Ishikawa (cell line): Measurements from ENCODE around the gene DGKD.

Experiments used
- CEBPB ChIP-seq: IDR thresholded peaks from 2 replicates; pipeline ENCODE4 v1.6.1; 2012
- CREB1 ChIP-seq: IDR thresholded peaks from 2 replicates; pipeline ENCODE4 v1.6.1; 2012; ENCODE audit warnings: low read depth
- EGR1 ChIP-seq: IDR thresholded peaks from 2 replicates; pipeline ENCODE4 v1.6.1; 2012
- EP300 ChIP-seq: IDR thresholded peaks from 2 replicates; pipeline ENCODE4 v1.6.1; 2012; ENCODE audit warnings: borderline replicate concordance
- FOXM1 ChIP-seq: IDR thresholded peaks from 2 replicates; pipeline ENCODE4 v1.6.1; 2012; ENCODE audit warnings: low read depth, borderline replicate concordance
- NFIC ChIP-seq: IDR thresholded peaks from 2 replicates; pipeline ENCODE4 v1.6.1; 2012
- RAD21 ChIP-seq: IDR thresholded peaks from 2 replicates; pipeline ENCODE4 v1.6.1; 2012; ENCODE audit warnings: low read depth
- TAF1 ChIP-seq: IDR thresholded peaks from 2 replicates; pipeline ENCODE4 v1.6.1; 2012; ENCODE audit warnings: low read depth, mild to moderate bottlenecking
- TCF12 ChIP-seq: IDR thresholded peaks from 2 replicates; pipeline ENCODE4 v1.6.1; 2012; ENCODE audit warnings: low read depth
- TEAD4 ChIP-seq: IDR thresholded peaks from 2 replicates; pipeline ENCODE4 v1.6.1; 2012
- YY1 ChIP-seq: IDR thresholded peaks from 2 replicates; pipeline ENCODE4 v1.6.1; 2012; ENCODE audit warnings: low read depth
- ZBTB7A ChIP-seq: IDR thresholded peaks from 2 replicates; pipeline ENCODE4 v1.6.1; 2012; ENCODE audit warnings: low read depth
- TF ChIP-seq, protein P1 (sequence below): IDR thresholded peaks from 2 replicates; pipeline ENCODE4 v1.6.1; 2012
- TF ChIP-seq, protein P2 (sequence below): IDR thresholded peaks from 2 replicates; pipeline ENCODE4 v1.6.1; 2012; ENCODE audit warnings: low read depth, mild to moderate bottlenecking
- TF ChIP-seq, protein P3 (sequence below): IDR thresholded peaks from 2 replicates; pipeline ENCODE4 v1.6.1; 2012

Gene DGKD

DNA sequence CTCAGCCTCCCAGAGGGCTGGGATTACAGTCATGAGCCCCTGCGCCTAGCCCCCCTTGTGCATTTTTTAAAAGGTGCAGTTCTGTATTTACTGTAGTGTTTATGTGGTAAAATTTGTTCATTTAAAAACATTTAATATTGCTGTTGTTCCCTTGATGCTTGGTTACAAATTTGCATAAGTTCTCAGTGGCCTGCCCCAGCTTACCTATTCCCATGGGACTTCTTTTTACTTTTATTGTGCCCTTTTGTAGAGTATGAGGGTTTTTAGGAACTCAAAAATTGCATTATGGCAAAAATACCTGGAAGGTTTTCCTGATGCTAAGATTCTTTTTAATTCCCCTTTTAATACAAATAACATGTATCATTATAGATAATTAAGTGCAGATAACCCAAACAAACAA, 63.0 kb downstream of the DGKD start:
- TF ChIP-seq NFIC (no peak), EP300 (no peak), TCF12 (no peak), RAD21 (no peak), TEAD4 (no peak), CEBPB (no peak), EGR1 (no peak), YY1 (no peak), ZBTB7A (no peak)
- TF ChIP-seq, protein P1, sequence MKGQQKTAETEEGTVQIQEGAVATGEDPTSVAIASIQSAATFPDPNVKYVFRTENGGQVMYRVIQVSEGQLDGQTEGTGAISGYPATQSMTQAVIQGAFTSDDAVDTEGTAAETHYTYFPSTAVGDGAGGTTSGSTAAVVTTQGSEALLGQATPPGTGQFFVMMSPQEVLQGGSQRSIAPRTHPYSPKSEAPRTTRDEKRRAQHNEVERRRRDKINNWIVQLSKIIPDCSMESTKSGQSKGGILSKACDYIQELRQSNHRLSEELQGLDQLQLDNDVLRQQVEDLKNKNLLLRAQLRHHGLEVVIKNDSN, result no peak

DNA sequence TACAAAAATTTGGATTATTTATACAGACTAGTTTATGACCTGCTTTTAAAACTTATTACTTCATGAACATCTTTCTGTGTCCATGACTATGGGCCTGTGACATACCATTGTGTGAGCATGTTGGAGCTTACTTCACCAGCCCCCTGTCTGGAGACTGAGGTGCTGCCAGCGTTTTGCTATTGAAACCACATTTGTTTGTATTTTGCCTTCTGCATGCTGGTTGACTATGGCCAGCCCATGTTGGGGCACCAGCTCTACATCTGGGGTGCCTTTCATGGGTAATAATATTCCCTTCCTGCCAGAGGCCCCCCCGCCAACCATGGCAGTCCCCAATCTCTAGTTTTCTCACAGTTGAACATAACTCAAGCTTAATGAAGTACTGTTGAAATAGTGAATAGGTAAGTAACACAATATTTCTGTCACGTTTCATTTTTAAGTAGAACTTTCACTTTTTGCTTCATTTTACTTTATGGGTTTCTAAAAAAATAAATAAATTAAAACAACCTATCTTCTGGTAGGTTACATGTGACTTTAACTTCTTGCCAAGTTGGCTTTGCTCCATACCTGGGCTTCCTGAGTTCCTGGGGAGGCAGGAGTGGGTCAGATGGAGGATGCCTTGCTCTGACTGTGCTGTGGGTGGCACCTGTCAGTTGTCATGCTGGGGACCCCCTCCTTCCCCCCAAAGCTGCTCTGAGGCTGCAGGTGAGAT, 63.9 kb downstream of the DGKD start:
- no peak for TF ChIP-seq RAD21
- TF ChIP-seq, protein P2, sequence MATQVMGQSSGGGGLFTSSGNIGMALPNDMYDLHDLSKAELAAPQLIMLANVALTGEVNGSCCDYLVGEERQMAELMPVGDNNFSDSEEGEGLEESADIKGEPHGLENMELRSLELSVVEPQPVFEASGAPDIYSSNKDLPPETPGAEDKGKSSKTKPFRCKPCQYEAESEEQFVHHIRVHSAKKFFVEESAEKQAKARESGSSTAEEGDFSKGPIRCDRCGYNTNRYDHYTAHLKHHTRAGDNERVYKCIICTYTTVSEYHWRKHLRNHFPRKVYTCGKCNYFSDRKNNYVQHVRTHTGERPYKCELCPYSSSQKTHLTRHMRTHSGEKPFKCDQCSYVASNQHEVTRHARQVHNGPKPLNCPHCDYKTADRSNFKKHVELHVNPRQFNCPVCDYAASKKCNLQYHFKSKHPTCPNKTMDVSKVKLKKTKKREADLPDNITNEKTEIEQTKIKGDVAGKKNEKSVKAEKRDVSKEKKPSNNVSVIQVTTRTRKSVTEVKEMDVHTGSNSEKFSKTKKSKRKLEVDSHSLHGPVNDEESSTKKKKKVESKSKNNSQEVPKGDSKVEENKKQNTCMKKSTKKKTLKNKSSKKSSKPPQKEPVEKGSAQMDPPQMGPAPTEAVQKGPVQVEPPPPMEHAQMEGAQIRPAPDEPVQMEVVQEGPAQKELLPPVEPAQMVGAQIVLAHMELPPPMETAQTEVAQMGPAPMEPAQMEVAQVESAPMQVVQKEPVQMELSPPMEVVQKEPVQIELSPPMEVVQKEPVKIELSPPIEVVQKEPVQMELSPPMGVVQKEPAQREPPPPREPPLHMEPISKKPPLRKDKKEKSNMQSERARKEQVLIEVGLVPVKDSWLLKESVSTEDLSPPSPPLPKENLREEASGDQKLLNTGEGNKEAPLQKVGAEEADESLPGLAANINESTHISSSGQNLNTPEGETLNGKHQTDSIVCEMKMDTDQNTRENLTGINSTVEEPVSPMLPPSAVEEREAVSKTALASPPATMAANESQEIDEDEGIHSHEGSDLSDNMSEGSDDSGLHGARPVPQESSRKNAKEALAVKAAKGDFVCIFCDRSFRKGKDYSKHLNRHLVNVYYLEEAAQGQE, result no peak
- no peak for TF ChIP-seq TCF12
- TF ChIP-seq ZBTB7A, result no peak
- TF ChIP-seq EGR1, result no peak
- TF ChIP-seq CEBPB, result no peak
- TF ChIP-seq NFIC, result no peak
- TF ChIP-seq TEAD4, result no peak
- TF ChIP-seq FOXM1, result no peak
- TF ChIP-seq, protein P1, result no peak

DNA sequence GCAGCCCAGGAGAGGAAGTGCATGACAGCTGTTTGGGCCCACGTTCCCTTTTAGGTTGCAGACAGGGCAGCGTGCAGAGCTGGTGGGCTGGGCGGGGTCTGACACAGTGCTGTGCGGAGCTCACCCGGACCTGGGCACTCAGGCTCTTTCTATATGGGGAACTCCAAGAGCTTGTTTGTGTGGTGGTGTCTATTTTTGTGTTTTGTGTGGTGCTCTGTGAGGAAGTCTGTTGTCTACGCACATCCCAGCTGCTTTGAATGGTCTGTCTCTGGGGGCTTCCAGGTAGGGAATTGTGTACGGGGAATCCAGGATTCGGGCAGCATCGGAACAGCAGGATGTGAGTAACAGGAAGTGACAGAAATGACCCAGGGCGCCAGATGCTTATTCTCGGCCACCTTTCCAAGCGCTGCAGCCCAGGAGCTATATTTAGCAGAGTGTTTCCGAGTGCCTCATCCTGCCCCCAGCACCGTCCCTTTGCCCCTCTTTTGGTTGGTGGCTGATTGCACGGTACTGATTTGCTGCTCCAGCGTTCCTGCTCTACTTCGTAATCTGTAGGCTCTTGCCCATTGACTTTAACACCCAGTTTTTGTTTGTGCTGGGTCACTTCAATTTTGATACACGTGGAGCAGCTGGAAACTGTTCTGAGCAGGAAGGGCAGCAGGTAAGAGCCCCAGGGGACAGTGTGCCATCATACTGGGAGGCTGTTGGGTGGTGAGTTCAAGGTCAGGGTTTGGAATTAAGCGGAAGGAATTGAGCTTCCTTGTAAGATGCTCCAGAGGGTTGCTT, 64.7 kb downstream of the DGKD start:
- TF ChIP-seq TCF12 (no peak), YY1 (no peak), CEBPB (no peak), EGR1 (no peak), FOXM1 (no peak), EP300 (no peak)
- TF ChIP-seq, protein P2, result no peak
- TF ChIP-seq, protein P1, result no peak

DNA sequence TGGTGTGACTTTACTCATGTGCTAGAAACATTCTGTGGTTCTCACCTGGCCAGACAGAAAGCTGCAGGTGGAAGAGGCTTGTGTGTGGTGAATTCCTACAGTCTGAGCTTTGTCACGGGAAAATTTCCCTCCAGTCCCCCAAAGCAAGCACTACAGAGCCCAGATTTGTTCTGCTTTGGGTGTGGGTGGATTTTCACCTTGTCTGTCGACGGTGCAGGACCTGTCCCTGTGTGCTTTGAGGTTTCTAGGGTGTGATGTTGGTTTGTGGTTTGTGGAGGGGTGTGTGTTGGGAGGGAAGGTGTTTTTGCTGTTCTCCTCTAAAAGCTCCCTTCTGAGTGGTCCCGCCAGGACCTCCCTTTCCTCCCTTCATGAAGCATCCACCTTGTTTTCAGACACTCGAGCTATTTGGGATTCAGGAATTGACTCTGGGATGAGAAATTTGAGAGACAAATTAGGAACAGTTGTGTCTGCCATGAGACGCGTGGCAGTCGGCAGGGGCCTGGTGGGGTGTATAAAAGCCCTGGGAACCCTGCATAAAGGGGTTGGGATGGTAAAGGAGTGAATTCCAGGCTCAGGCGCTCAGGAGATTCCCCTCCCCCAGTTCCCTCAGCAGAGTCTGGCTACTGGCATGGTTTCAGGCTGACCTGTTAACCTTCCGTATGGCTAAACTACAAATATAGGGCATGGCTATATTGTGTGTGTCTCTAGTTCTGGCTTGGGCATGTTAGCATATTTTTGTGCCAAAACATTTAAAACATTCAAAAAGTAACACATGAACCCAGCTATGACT, 65.5 kb downstream of the DGKD start:
- TF ChIP-seq TAF1 (no peak), YY1 (no peak), ZBTB7A (no peak), EGR1 (no peak), CREB1 (no peak), TCF12 (no peak), CEBPB (no peak)
- TF ChIP-seq, protein P2, result no peak
- TF ChIP-seq, protein P3, sequence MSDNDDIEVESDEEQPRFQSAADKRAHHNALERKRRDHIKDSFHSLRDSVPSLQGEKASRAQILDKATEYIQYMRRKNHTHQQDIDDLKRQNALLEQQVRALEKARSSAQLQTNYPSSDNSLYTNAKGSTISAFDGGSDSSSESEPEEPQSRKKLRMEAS, result no peak
